Nephron progenitor cell (in vitro differentiated cells): Measurements from ENCODE around the gene SHFL.

ENCODE experiments used
- DNase-seq: peaks from one replicate; pipeline ENCODE4 v3.0.0; 2021
- H3K27ac Mint-ChIP-seq: 2 replicates; pipeline ENCODE4 v1.8.0; 2021; ENCODE audit warnings: mild to moderate bottlenecking, moderate library complexity, mixed read lengths
- H3K27me3 Mint-ChIP-seq: 2 replicates; pipeline ENCODE4 v1.8.0; 2021; ENCODE audit warnings: mild to moderate bottlenecking, low read depth, mixed read lengths; ENCODE audit not compliant: poor library complexity
- H3K36me3 Mint-ChIP-seq: 2 replicates; pipeline ENCODE4 v1.8.0; 2021; ENCODE audit warnings: low read depth, mixed read lengths
- H3K4me1 Mint-ChIP-seq: 2 replicates; pipeline ENCODE4 v1.8.0; 2021; ENCODE audit warnings: mixed read lengths
- H3K4me3 Mint-ChIP-seq: 2 replicates; pipeline ENCODE4 v1.8.0; 2021; ENCODE audit warnings: mild to moderate bottlenecking, moderate library complexity, mixed read lengths
- H3K9me3 Mint-ChIP-seq: 2 replicates; pipeline ENCODE4 v1.8.0; 2021; ENCODE audit warnings: mild to moderate bottlenecking, moderate library complexity, mixed read lengths
- CTCF ChIP-seq: fragments of 200-600 bp; sonication (generic); IDR thresholded peaks from 2 replicates; pipeline ENCODE4 v1.5.0; 2021; ENCODE audit warnings: antibody characterized with exemption

The SHFL gene

DNA sequence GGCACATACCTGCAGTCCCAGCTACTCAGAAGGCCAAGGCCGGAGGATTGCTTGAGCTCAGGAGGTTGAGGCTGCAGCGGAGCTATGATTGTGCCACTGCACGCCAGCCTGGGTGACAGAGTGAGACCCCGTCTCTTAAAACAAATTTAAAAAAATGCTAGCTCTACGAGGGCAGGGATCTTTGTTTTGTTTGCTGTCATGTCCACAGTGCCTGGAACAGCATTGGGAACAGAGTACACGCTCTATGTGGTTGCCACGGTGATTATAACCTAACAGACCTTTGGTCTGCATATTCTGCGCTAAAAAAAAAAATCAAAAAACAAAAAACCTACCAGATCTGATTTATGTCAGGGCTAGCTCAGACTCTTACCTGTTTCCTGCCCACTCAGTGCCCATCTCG lies 2.2 kb upstream of the SHFL start:
- Mint-ChIP-seq H3K27me3 (peaks cover 85% of the 10 kb centered on the region), H3K36me3 (no peaks in the 10 kb centered on the region), H3K4me1 (no peaks in the 10 kb centered on the region), H3K9me3 (peaks cover 3% of the 10 kb centered on the region), H3K4me3 (no peak overlapping the region), H3K27ac (no peak overlapping the region)
- DNase-seq = no peak
- TF ChIP-seq CTCF = no peak

GRCh38 chr19:10084803-10085202 lies 1.3 kb upstream of the SHFL start:
- Mint-ChIP-seq H3K4me1 (no peaks in the 10 kb centered on the region), H3K27ac (no peak overlapping the region), H3K9me3 (peaks cover 3% of the 10 kb centered on the region), H3K4me3 (peak overlapping the region; percentile 80), H3K36me3 (no peaks in the 10 kb centered on the region), H3K27me3 (peaks cover 78% of the 10 kb centered on the region)
- TF ChIP-seq CTCF = no peak
- no peak for DNase-seq

DNA sequence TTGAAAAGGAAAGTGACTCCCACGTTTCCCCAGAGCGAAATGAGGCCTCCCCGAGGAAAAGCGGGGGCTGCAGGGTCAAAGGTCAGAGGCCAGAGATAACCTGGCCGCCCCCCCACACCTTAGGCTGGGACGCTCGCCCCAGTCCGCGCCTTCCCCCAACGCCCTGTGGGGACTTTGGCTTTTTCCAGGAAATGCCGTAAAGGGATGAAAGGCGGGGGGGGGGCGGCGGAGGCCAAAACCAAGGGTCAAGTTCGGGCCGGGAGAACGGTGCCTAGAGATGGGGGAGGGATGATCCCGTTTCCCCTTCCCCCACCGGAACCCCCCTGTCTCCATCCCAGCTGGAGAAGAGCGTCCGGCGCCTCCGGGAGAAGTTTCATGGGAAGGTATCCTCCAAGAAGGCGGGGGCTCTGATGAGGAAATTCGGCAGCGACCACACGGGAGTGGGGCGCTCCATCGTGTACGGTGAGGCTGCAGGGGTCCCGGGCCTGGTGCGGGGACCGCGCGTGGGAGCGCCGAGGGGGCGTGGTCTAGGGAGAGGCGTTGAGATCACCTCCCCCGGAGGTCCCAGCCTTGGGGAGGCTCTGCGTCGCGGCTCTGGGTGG lies 575 bp downstream of the SHFL start:
- no peak overlapping the region for H3K4me3 Mint-ChIP-seq

GRCh38 chr19:10087296-10088061 lies 1.4 kb downstream of the SHFL start:
- Mint-ChIP-seq H3K27ac (no peak overlapping the region), H3K4me3 (peak overlapping the region; percentile 4), H3K9me3 (peaks cover 6% of the 10 kb centered on the region), H3K27me3 (peaks cover 71% of the 10 kb centered on the region), H3K4me1 (no peaks in the 10 kb centered on the region), H3K36me3 (no peaks in the 10 kb centered on the region)
- no peak for TF ChIP-seq CTCF
- no peak for DNase-seq

More for the DNA sequence above, 575 bp downstream of the SHFL start:
- Mint-ChIP-seq H3K9me3 (peaks cover 6% of the 10 kb centered on the region), H3K4me1 (no peaks in the 10 kb centered on the region), H3K27ac (no peak overlapping the region), H3K36me3 (no peaks in the 10 kb centered on the region), H3K27me3 (peaks cover 72% of the 10 kb centered on the region)
- no peak for TF ChIP-seq CTCF
- peak; percentile 33 for DNase-seq

DNA sequence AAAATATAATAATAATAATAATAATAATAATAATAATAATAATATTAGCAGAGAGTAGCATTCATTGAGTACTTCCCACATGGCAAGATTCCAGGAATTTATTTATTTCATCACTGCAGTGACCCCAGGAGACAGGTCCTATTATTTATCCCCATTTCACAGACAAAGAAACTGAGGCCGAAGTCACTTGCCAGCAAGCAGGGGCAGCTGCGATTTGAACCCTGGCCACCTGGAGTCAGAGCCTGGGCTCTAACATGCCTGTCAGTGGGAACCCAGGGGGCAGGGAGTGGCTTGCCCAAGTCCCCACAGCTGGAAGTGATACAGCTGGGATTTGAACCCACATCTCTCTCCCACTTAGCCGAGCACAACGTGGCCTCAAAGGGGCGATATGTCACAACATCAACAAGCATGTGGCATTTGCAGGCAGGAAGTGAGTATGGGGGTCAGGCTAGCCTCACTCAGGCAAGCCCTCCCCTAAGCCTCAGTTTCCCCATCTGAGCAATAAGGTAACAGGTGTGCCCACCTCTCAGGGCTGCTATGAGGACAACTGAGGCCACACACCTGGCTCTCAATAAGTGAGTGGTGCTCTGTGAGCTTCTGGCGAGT lies 2.9 kb downstream of the SHFL start:
- H3K36me3 Mint-ChIP-seq = no peaks in the 10 kb centered on the region
- H3K27ac Mint-ChIP-seq = no peak overlapping the region
- TF ChIP-seq CTCF = no peak
- H3K9me3 Mint-ChIP-seq = peaks cover 5% of the 10 kb centered on the region
- H3K27me3 Mint-ChIP-seq = peaks cover 66% of the 10 kb centered on the region
- no peaks in the 10 kb centered on the region for H3K4me1 Mint-ChIP-seq
- DNase-seq = no peak
- no peak overlapping the region for H3K4me3 Mint-ChIP-seq
